Thymus (tissue), 11 donors: ENCODE measurements around the gene EIF5. TPM values are rescaled to one million over a fixed set of nuclear protein-coding genes. Genes with fewer than 3 reads are reported as not detected.
A peak's percentile ranks its signal among the peaks of the same experiment; 100 is the strongest.

Experiments
- DNase-seq, 9 donors: peaks; one replicate each; pipeline ENCODE4 v3.0.0-alpha.2; 2013; ENCODE audit warnings: low spot score in 9 of 9, low read depth in 6 of 9, missing footprints in 1 of 9
- H3K27ac ChIP-seq, 2 donors: one replicate each; pipeline ENCODE4 v1.5.1; 2013; ENCODE audit warnings: control low read depth in 1 of 2, low read depth in 1 of 2, low read length in 1 of 2, mild to moderate bottlenecking in 1 of 2, moderate library complexity in 1 of 2
- H3K27me3 ChIP-seq, 2 donors: one replicate each; pipeline ENCODE4 v1.5.1; 2013; ENCODE audit warnings: low read length in 1 of 2; ENCODE audit not compliant: control insufficient read depth in 2 of 2, insufficient read depth in 1 of 2
- H3K36me3 ChIP-seq, 2 donors: one replicate each; pipeline ENCODE4 v1.5.1; 2013; ENCODE audit warnings: low read length in 1 of 2, mild to moderate bottlenecking in 1 of 2, moderate library complexity in 1 of 2; ENCODE audit not compliant: control insufficient read depth in 2 of 2, insufficient read depth in 2 of 2
- H3K4me1 ChIP-seq, 2 donors: one replicate each; pipeline ENCODE4 v1.5.1; 2013; ENCODE audit warnings: low read length in 2 of 2; ENCODE audit not compliant: control insufficient read depth in 2 of 2, insufficient read depth in 2 of 2
- H3K4me3 ChIP-seq, 2 donors: one replicate each; pipeline ENCODE4 v1.5.1; 2013; ENCODE audit warnings: low read length in 2 of 2, control low read depth in 1 of 2, mild to moderate bottlenecking in 1 of 2
- H3K9me3 ChIP-seq, 2 donors: one replicate each; pipeline ENCODE4 v1.5.1; 2013; ENCODE audit warnings: low read length in 1 of 2, mild to moderate bottlenecking in 1 of 2; ENCODE audit not compliant: control insufficient read depth in 2 of 2, insufficient read depth in 1 of 2
- WGBS: extraction: QIAGEN DNeasy Blood & Tissue Kit; methylation state at CpG from one replicate; pipeline ENCODE4 v1.1.7; 2013; 5-methylcytosine and 5-hydroxymethylcytosine counted together
- polyA plus RNA-seq: library from polyadenylated mRNA; stranded (reverse); fragments of 200-250 nt; gene quantifications from one replicate; pipeline ENCODE4 v1.2.3, GENCODE V29; 2013
- total RNA-seq: library from RNA; stranded (reverse); fragments of 120-200 nt; gene quantifications from one replicate; pipeline ENCODE4 v1.2.4, GENCODE V29; 2013
- donor health status: healthy.

Gene EIF5
- total and polyA plus RNA-seq, 2 donors, result 89.5 to 96.1 TPM

DNA sequence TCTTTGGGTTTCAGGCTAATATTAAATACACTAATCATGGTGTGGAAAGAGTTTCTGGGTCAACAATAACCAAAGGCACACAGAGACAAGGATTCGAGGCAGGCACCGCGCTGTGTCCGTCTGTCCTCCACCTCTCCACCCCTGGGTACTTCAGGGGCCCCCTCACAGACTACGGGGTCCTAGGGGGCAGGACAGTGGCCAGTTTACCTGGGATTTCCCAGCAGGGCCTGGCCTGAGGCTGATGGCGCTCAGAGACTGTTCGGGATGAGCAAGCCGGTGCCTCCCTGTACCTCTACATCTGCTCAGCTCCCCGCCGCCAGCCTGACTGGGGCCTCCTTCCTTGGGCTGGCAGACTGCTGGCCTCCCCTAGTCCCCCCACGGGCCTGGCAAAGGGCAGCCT is 18.1 kb upstream of the EIF5 start:
- Histone ChIP-seq H3K36me3 (no peaks in the 10 kb centered on the region), H3K27ac (peak overlapping the region in 1 of 2 donors; percentile 65), H3K4me1 (peaks cover 0 to 6% of the 10 kb centered on the region in 2 donors), H3K4me3 (no peak overlapping the region), H3K9me3 (no peaks in the 10 kb centered on the region), H3K27me3 (no peaks in the 10 kb centered on the region)
- WGBS, result 98% methylated on average over 11 of the region's 11 CpGs
- no peak for DNase-seq

DNA sequence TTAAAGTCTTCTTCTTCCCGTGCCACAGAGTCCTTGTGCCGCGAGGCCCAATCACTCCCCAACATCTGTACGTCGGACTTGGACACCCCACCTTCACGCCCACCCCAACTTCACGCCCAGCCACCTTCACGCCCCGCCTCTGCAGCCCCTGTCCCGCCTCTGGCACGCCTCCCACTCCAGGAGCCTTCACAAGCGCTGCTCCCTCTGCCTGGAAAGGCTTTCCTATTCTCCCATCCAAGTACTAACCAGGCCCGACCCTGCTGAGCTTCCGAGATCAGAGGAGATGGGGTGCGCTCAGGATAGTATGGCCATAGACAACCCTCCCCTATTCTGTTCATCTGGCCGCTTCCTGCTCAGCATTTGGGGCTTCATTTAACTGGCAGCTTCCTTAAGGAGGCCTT is 17.3 kb upstream of the EIF5 start:
- no peak for DNase-seq
- Histone ChIP-seq H3K36me3 (no peaks in the 10 kb centered on the region), H3K9me3 (no peaks in the 10 kb centered on the region), H3K4me3 (no peak overlapping the region), H3K4me1 (peaks cover 0 to 6% of the 10 kb centered on the region in 2 donors), H3K27me3 (no peaks in the 10 kb centered on the region), H3K27ac (no peak overlapping the region)
- WGBS, result 96% methylated on average over 16 of the region's 16 CpGs

DNA sequence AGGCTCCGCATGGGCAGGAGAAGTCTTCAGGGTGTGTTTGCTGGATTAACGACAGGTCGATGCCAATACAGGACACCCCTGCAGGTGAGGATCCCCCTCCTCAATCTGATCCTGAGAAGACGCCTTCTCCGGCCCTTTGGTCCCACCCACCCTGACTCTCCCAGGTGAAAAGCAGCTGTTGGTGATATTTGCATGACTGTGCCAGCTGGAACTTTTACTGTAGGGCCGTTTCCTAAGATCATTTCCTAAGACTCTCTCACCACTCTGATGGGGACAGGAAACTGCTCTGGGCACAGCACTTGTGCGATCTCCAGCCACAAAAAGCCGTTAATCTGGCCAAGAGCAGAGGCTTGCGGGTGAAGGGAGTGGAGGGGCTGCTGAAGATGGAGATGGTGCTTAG is 16.8 kb upstream of the EIF5 start:
- DNase-seq, result no peak
- peaks cover 0 to 6% of the 10 kb centered on the region in 2 donors for H3K4me1 ChIP-seq
- H3K9me3 ChIP-seq, result no peaks in the 10 kb centered on the region
- no peak overlapping the region for H3K4me3 ChIP-seq
- H3K36me3 ChIP-seq, result no peaks in the 10 kb centered on the region
- 35% methylated on average over 9 of the region's 9 CpGs for WGBS
- no peak overlapping the region for H3K27ac ChIP-seq
- H3K27me3 ChIP-seq, result no peaks in the 10 kb centered on the region

DNA sequence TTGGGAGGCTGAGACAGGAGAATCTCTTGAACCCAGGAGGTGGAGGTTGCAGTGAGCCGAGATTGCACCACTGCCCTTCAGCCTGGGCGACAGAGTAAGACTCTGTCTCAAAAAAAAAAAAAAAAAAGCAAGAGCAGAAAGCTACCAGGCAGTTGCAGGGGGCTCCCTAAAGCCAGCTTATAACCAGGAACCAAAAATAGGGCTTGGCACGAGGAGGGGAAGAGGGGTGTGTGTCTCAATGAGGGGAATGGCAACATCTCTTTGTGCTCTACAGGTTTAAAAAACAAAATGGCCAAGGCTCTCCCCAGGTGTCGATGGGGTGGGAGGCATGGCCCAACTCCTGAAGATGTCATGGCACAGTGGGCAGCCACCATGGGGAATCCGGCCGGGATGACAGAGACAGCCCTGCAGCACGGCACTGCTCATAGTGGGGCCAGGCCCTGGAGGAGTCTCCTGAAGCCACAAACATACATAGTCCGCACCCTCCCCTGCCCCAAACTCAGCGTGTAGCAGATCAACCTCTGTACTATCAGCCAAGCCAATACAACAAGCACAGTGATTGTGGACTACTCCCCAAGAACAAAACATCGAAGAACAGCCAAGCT is 16.0 kb upstream of the EIF5 start:
- H3K4me3 ChIP-seq, result no peak overlapping the region
- no peaks in the 10 kb centered on the region for H3K36me3 ChIP-seq
- H3K9me3 ChIP-seq, result no peaks in the 10 kb centered on the region
- WGBS, result 92% methylated on average over 10 of the region's 10 CpGs
- H3K27me3 ChIP-seq, result no peaks in the 10 kb centered on the region
- H3K27ac ChIP-seq, result no peak overlapping the region
- no peak for DNase-seq
- H3K4me1 ChIP-seq, result peaks cover 0 to 6% of the 10 kb centered on the region in 2 donors

DNA sequence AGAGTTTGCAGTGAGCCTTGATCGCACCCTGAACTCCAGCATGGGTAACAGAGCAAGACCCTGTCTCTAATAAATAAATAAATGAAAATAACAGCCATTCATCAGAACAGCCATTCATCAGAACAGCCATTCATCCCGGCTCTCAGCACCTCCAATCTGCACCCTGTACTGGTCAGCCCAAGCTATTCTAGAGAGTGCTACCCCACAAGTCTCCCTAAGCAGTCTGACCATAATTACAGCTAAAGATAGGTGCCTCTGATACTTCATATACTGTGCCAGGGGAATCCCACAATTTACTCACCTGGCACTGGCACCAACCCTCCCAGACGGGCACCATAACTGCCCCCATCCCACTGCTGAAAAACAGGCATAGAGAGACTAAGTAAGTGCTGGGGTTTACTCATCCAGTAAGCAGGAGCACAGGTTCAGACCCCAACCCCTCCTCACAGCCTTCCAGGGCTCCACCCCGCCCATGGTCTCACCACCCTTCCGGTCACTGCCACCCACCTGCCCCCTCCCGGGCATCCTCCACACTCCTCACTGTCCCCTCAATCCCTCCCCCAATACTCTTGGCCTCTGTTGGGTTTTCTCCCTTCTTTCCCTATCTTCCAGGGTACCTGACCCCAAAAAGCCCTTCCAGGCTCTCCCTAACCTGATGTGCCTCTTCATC is 15.2 kb upstream of the EIF5 start:
- H3K27ac ChIP-seq, result no peak overlapping the region
- DNase-seq, result no peak
- no peaks in the 10 kb centered on the region for H3K36me3 ChIP-seq
- no peaks in the 10 kb centered on the region for H3K9me3 ChIP-seq
- H3K27me3 ChIP-seq, result peaks cover 0 to under 1% of the 10 kb centered on the region in 2 donors
- no peak overlapping the region for H3K4me3 ChIP-seq
- peaks cover 0 to 6% of the 10 kb centered on the region in 2 donors for H3K4me1 ChIP-seq
- 90% methylated on average over 6 of the region's 6 CpGs for WGBS

DNA sequence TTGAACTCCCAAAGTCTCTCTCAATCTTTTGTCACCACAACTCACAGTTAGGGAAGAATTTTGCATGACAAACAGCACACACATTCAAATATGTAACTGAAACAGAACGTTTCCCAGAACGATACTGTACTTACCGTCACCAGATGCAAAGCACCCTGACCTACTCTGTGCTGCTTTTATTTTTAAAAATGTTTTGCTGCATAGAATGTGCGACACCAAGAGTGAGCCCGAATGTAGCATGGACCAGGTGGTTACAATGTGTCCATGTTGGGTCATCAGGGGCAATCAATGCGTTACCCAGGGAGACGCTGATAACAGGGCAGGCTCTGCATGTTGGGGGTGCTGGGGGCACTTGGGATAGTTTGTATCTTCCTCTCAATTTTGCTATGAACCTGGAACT is 14.6 kb upstream of the EIF5 start:
- no peak for DNase-seq
- Histone ChIP-seq H3K4me1 (peaks cover 0 to 6% of the 10 kb centered on the region in 2 donors), H3K27me3 (peaks cover 0 to 3% of the 10 kb centered on the region in 2 donors), H3K9me3 (no peaks in the 10 kb centered on the region), H3K27ac (no peak overlapping the region), H3K36me3 (no peaks in the 10 kb centered on the region), H3K4me3 (no peak overlapping the region)
- WGBS, result 98% methylated on average over 7 of the region's 7 CpGs

DNA sequence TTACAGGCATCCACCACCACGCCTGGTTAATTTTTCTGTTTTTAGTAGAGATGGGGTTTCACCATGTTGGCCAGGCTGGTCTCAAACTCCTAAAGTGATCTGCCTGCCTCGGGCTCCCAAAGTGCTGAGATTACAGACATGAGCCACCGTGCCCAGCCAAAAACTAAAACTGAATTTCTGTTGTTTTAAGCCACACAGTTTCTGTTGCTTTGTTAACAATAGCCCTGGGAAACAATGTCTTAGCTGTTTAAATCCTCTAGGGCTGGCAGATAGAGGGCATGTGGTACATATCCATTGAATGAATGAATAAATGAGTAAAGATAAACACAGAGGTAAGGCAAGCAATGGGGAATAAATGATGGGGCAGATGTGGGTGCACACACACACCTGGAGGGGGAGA is 8.0 kb upstream of the EIF5 start:
- no peak for DNase-seq
- WGBS, result 94% methylated on average over 3 of the region's 3 CpGs

DNA sequence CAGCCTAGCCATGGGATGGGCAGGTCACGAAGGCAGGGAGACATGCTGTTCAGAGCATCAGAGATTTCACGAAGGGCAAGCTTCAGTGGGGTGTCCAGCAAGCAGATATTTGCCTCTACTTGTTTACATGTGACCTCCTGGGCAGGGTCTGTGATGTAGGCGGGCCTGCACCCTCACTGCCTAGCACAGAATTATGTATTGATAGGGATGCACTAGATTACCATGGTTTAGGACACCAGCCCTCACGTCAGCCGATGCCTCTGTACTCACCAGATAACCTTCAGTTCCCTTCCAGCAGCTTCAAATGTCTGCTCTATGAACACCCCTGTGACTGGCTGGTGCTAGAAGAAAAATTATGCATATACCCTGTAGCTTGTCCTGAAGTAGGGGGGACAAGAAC is 5.1 kb upstream of the EIF5 start:
- H3K27me3 ChIP-seq, result peaks cover 0 to 2% of the 10 kb centered on the region in 2 donors
- peaks cover 5 to 12% of the 10 kb centered on the region in 2 donors for H3K4me1 ChIP-seq
- DNase-seq, result no peak
- H3K4me3 ChIP-seq, result no peak overlapping the region
- WGBS, result 97% methylated on average over 5 of the region's 5 CpGs
- no peak overlapping the region for H3K27ac ChIP-seq
- no peaks in the 10 kb centered on the region for H3K36me3 ChIP-seq
- H3K9me3 ChIP-seq, result peaks cover 0 to 10% of the 10 kb centered on the region in 2 donors

More for the DNA sequence above, 8.0 kb upstream of the EIF5 start:
- H3K27me3 ChIP-seq, result peaks cover 0 to 3% of the 10 kb centered on the region in 2 donors
- peaks cover 0 to 10% of the 10 kb centered on the region in 2 donors for H3K9me3 ChIP-seq
- H3K36me3 ChIP-seq, result no peaks in the 10 kb centered on the region
- H3K27ac ChIP-seq, result no peak overlapping the region
- no peaks in the 10 kb centered on the region for H3K4me1 ChIP-seq
- H3K4me3 ChIP-seq, result no peak overlapping the region

DNA sequence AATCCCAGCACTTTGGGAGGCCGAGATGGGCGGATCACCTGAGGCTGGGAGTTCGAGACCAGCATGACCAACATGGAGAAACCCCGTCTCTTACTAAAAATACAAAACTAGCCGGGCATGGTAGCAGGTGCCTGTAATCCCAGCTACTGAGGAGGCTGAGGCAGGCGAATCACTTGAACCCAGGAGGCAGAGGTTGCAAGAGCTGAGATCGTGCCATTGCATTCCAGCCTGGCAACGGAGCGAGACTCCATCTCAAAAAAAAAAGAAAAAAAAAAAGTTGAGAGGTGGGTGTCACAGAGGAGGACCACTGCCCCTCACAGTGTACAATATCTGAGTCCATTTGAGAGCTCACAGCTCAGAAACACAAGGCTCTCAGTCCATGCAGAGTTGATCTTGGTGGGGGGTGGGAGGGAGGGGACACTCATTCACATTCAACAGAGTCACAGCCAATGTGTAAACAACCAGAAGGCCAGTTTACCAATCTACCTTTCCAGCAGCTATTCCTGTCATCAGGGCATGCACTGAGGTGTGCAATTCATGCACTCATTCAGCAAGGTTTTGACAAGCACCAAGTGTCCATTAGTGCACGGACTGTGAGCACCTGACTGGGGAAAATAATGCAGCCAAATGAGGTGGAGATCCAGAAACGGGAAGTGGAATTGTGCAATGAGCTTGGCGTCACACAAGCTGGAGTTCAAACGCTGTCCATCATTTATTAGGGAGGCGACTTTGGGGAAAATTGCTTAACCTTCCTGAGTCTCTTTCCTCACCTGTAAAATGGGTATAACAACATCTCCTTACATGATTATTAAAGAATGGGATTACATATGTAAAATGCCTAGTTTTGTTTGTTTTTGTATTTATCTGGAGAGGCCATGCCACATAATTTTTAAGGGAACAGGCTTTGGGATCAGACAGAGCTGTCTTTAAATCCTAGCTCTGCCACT is 4.4 kb upstream of the EIF5 start:
- DNase-seq, result peak in 1 of 9 donors; percentile 35
- no peak overlapping the region for H3K27ac ChIP-seq
- 72% methylated on average over 14 of the region's 14 CpGs for WGBS

More for the DNA sequence above, 4.4 kb upstream of the EIF5 start:
- Histone ChIP-seq H3K27me3 (no peaks in the 10 kb centered on the region), H3K4me1 (peaks cover 5 to 12% of the 10 kb centered on the region in 2 donors), H3K36me3 (no peaks in the 10 kb centered on the region), H3K4me3 (no peak overlapping the region), H3K9me3 (peaks cover 0 to 10% of the 10 kb centered on the region in 2 donors)
